ENCODE results near the gene PKP1.

The PKP1 gene

DNA sequence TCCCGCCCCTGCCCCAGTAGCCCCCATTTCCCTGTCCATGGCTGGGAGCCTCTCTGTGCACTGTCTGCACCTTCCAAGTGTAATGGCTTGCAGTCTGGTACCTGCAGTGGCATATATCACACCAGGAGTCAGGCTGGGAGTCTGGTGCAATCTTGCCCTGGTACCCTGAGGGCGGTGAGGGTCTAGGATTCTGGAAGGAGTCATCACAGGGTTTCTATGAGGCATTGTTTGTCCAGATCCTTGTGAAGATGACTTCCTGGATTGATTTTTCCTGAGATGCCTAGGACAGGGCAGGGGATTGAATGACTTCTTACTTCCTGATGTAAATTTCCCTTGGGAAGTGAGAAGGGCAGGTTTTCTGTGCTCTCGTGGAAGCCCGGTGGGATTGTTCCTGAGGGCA, 5.9 kb upstream of the PKP1 start:
- no peak overlapping the region for H3K4me3 ChIP-seq (ENCODE audit: low read depth, low read length)

DNA sequence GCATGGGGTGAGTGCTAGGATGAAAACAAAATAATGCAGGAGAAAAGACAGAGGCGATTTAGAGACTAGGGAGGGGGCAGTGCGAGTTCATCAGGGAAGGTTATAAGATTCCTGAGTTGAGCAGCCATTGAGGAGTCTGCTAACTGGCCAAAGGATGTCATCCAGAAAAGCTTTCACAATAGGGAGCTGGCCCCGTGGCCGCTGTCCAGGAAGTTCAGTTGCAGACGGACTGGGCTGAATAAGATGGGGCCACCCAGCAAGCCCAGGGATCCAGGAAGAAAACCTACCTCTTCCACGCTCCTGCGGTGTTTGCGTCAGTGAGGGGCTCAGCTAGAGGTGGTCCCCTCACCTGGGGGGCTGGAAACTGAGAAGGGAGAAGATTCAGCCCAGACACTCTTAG, 4.0 kb upstream of the PKP1 start:
- H3K4me3 ChIP-seq (ENCODE audit: low read depth, low read length): no peak overlapping the region

DNA sequence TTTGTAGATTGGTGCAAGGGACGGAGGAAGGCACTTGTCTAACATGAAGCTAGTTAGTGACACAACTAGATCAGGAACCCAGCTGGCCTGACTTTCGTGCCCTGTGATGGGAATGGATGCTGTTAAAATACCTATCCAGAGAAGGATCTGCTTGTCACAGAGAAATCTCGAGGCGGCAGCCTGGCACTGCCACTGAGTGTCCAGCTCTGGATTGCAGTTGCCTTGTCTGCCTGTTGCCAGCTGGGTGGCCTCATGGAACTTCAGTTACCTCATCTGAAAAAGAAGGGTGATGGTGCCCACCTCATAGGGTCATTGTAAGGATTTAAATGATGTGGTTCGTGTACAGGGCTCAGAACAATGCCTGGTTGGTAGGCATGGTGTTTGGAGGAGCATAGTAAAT, 2.4 kb upstream of the PKP1 start:
- no peak overlapping the region for H3K4me3 ChIP-seq (ENCODE audit: low read depth, low read length)

DNA sequence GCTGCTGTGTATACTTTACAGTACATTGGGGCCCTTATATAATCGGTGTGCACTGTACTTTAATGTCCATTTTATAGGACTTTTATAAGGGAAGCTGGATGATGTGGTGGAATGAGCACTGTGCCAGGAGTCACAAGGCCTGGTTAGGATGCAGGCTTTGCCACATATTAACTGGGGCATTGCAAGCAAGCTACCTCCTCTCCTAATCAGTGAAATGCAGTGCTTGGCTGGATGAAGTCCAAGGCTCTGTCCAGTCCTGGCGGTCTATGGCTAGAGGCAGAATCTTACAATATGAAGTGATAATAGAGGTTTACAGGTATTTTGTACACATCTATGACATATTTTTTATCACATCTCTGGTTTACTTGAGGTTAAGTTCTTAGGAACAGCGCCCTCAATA, 1.7 kb upstream of the PKP1 start:
- no peak overlapping the region for H3K4me3 ChIP-seq (ENCODE audit: low read depth, low read length)

DNA sequence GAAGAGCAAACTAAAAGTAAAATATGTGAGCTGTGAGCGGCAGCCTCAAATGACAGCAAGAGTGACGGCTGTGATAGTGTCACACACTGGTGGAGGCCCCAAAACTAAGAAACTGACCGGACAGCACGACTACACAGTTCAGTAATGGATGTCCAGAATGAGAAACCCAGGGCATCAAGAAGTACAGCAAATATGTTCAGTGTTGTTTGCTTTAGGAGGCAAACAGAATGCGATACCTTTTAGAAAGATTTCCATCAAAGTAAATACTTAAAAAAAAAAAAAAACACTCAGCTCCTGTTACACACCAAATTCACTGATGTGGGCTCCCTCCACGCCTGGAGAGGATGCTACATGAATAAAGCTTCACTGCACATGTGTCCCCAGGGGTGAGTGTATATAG, 1.1 kb upstream of the PKP1 start:
- no peak overlapping the region for H3K4me3 ChIP-seq (ENCODE audit: low read depth, low read length)

DNA sequence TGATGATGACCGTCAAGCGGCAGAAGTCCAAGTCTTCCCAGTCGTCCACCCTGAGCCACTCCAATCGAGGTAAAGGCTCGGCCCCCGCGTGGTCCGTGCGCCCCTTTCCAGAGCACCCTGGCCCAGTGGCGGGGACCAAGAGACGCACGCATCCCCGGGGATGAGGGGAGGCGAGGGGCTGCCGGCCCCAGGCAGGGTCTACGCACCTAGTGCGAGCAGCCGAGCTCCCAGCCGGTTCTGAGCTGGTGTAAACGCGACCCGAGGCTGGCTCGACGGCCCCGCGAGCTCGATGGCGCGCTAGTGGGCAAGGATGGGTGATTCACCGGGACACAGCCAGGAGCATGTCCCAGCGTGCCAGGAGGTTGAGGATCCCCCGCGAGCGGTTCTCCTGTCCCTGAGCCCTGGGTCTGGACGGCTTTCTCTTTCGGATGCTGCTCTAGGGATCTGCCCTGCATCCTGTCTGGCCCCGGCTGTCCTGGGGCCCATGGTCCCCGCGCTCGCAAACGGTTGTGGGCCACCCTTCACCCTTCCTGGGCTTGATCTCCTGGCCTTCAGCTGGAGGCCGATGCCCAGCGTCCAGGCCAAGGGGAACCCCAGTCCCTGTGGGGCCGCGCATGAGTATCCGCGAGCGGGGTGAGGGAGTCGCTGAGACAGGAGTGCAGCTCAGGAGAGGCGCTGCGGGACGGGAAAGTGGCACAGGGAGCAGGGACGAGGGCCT, 689 bp downstream of the PKP1 start:
- H3K4me3 ChIP-seq (ENCODE audit: low read depth, low read length): no peak overlapping the region

DNA sequence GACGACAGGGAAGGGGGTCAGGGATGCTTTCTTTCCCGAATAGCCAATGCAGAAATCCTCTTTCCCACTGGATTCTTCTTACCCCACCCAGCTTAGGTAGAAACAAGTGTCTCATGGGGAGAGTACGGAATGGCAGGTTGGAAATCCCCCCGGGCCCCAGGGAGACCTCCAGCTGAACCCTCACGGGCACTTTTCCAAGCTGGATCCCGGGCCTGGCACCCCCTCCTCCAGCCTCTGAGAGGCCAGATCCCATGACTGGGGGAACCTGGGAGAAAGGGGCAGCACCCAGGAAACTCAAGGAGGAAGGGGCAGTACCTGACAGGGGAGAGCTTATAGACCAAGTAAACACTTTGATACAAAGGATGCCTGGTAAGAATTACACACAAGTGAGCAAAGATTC, 1.3 kb downstream of the PKP1 start:
- H3K4me3 ChIP-seq (ENCODE audit: low read depth, low read length): no peak overlapping the region

DNA sequence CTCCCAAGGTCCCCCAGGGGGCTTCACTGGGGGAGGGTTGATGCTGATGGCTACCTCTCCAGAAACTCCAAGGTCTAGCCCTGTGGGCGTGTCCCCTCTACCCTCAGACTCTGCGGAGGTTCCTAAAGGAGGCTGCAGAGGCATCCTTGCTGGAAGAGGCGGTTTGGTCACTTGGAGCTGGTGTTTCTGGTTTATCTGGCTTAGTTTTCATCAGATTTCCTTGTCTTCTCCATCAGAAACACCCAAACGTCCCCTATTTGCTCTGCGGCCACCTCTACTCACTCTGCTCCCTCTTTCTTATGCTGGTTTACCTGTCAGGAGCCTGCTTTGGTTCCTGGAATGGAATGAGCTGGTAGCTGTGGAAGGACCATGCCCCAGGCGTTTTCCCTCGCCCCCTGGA, 2.5 kb downstream of the PKP1 start:
- no peak overlapping the region for H3K4me3 ChIP-seq (ENCODE audit: low read depth, low read length)

DNA sequence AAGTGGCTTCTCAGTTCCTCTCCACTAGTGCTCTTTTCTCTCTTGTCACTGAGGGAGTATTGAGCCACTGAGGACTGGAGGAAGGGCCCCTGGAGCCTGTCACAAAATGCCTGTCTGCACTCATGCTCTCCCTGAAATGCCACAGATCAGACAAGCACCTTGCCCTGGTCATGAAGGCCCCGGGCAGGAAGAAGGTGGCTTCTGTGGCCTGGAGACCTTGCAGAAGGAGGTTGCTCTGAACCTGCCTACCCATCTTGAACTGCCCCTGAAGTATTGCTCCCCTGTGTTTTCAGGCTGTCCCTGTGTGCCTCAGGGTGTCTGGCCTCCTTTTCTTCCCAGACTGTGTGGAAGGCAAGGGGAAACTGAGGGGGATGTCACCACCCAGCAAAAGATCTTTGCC, 3.1 kb downstream of the PKP1 start:
- no peak overlapping the region for H3K4me3 ChIP-seq (ENCODE audit: low read depth, low read length)

DNA sequence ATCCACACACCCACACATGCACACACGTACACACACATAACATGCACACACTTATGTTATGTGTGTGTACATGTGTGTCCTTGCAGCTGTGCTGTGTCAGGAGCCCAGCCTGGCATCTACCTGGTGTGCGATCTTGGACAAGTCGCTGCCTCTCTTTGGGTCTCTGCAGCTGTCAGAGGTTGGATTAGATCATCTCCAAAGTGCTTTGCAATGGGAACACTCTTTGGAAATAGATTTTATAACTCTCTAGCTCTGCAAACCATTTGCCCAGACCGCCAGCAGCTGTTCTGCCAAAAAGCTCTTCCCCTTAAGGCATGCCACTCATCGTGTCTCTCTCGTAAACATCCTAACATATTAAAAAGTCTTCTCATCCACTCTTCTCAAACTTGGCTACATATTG, 4.7 kb downstream of the PKP1 start:
- H3K4me3 ChIP-seq (ENCODE audit: low read depth, low read length): no peak overlapping the region

DNA sequence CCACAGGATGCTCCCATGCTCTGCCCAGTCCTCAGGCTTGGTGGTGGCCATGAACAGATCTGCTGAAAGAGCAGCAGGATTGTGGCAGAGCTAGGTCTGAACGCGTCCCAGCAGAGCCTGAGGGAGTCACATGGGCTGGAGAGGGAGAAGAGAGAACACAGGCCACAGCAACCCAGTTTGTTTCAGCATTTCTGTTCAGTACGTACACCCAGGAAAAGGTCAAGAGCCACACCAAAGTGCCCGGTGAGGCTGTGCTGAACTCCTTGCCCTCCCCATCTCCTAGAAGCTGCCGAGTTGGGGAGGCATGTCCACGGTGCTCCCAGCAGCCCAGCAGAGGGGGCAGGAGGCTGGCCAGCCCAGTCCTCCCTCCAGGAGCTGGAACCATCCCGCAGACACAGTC, 5.5 kb downstream of the PKP1 start:
- H3K4me3 ChIP-seq (ENCODE audit: low read depth, low read length): no peak overlapping the region

DNA sequence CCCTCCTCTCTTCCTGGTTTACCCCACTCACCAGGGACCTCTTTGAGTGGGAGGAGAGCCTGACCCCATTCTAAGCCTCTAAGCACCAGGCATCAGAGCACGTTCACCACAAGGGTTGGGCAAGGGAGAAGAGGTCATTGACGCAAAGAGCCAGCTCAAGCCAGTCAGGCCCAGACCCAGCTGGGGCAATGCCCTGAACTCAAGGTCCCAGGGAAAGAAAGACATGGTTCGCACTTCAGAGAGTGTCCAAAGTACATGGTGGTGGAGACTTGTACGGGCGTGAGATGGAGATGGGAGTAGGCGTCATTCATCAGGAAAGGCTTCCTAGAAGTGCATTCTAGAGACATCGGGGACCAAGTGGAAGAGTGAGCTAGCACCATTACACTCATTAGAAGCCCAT, 7.2 kb downstream of the PKP1 start:
- H3K4me3 ChIP-seq (ENCODE audit: low read depth, low read length): no peak overlapping the region

DNA sequence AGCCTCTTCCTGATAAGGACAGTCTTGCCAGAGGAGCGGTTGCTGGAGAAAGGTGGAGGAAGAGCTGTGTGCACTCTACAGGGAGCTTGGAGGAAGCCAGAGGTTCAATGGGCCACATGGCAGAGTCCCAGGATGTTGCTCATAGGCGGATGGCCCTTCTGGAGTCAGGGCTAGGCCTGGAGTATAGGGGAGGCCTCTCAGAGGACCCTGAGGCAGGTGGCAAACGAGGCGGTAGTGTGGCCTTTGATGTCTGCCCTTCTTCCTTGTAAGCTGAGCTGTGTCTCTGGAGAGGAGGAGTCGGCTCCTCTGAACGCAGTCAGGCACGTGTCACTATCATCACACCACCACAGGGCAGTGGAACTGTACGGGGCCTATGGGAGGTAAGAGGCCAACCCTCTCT, 8.6 kb downstream of the PKP1 start:
- H3K4me3 ChIP-seq (ENCODE audit: low read depth, low read length): no peak overlapping the region

DNA sequence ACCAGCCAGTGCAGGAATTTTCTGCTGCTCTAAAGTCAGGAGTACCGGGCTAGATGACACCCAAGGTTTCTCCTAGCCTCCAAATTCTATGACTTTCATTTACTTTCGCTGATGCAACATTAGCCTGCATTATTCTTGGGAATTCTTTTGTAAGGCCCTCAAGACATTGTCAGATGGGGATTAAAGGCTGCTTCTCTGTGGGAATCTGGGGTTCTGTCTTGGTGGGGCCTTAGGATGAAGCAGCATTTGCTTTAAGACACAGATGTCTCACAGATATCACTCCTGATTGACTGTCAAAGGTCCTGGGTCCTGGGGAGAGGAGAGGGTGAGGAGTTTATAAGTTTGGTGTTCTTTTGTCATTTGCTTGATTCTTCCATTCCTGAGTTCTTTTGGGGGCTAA, 11.6 kb downstream of the PKP1 start:
- no peak overlapping the region for H3K4me3 ChIP-seq (ENCODE audit: low read depth, low read length)

DNA sequence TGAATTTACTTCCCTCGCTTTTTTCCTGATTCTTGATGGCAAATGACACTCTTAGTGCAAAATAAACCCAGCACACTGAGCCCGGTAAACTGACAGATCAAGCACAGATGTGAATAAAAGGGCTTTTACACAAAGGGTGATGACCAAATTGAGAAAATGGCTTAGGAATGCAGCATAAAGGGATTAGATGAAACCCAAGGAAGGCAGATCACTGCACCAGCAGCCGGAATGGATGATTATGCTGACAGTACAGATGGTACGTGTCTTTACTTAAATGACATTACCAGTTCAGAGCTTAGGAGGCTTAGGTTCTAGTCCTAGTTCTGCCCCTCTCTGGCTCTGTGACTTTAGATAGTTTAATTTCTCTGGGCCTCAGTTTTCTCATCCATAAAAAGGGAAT, 12.0 kb downstream of the PKP1 start:
- H3K4me3 ChIP-seq (ENCODE audit: low read depth, low read length): no peak overlapping the region

DNA sequence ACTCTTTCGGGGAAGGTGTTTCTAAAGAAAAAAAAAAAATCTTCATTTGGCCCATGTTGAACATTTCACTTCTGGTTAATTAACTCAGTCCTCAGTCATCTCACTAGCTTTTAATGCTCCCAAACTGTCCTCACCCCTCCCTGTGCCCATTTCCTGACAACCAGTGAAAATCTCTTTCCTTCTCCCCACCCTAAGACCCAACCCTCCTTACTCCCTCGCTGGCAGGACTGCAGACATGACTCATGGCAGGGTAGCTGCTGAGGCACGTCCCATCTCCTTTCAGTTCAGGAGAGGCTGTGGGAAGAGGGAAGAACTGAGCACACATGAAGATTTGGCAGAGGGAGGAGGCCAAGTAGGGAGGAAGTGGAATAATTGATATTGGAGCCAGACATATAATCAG, 12.6 kb downstream of the PKP1 start:
- H3K4me3 ChIP-seq (ENCODE audit: low read depth, low read length): no peak overlapping the region

DNA sequence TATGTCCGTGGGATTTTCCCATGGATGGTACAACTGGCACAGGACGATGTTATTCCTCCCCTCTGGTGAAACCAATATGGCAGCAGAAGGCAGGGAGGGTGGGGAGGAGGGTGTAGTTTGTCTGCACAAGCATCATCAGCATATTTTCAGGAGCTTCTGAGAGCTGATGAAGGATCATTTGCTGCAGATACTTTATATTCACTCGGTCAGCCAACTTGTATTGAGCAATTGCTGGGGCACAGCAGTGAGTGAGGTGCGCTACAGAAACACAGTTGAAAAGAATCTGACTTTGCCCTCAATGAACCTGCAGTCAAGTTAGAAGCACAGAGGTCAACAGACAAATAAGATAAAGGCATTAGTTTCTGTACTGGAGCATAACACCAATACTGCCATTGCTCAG, 13.0 kb downstream of the PKP1 start:
- H3K4me3 ChIP-seq (ENCODE audit: low read depth, low read length): no peak overlapping the region

DNA sequence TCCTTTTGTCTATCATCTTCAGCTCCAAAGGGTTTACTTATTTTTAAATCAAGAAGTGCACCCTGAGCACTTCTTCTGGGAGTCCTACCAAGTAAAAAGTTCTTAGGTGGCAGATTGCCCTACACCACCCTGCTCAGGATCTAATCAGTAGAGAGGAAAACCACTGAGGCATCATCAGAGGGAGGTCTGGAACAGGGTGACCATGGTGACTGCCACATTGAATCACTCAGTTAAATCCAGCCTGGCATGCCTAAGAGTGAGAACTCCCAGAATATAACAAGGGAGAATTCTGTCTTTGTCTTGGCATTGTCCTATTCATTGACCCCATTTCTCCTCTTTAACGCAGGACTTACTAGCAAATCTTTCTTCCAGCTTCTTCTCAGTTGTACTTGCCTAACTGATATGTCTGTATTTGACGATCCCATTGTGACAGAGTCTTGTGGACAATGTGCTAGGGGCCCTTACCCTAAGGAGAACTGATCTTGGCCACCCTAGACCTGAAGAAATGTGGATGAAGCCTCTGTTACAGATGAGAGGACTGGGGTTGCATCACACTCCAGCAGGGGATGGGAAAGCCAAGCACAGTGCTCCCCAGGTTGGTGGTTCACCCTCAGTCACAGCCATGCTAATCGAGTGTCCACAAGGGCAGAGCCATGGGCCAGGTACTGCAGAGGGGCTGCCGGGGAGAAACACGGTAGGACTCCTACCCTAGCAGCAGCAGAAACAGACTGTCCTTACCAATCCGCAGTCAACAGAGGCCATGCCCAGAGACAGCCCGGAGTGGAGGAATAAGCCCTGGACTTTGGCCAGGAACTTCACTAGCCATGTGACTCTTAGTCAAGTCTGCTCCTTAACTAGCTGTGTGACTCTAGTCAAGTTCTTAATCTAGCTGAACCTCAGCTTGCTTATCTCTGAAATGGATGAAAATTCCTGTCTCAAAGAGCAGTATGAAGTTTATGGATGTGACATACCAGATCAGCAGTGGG, 15.4 kb downstream of the PKP1 start:
- no peak overlapping the region for H3K4me3 ChIP-seq (ENCODE audit: low read depth, low read length)

DNA sequence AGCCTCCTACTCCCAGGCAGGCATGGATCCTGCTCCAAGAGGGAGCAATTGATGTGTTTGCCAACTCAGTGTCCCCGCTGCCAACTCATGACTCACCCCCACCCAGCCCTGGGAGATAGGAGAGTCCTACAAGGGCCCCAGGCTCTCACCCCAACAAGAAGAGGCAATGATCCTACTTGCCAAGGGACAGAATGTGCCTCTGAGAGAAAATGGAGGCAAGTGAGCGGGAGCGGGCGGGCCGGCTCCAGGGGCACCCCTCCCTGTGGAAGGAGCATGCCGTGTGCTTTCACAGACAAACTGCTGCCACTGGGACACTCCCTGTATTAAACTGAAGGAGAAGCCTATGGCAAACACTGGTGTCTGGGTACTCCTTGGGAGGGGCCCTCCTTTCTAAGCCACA, 16.7 kb downstream of the PKP1 start:
- H3K4me3 ChIP-seq (ENCODE audit: low read depth, low read length): no peak overlapping the region

DNA sequence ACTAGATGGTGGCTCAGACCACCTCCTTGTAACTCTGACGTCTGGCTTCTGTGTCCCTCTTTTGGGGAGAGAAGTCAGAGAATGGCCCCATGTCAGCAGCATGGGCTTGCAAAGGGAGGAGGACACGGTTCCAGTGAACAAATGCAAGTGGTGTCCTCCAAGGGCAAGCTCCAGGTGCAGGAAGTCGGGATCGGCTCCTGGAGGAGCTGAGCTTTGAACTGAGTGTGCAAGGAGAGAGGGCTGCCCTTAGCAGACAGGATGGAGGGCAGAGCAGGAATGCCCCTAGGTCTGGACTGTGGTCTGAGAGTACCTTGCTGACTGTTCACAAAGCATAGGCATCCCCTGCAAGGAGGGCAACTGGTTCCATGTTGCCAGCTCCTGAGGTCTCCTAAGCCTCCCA, 17.3 kb downstream of the PKP1 start:
- H3K4me3 ChIP-seq (ENCODE audit: low read depth, low read length): no peak overlapping the region

DNA sequence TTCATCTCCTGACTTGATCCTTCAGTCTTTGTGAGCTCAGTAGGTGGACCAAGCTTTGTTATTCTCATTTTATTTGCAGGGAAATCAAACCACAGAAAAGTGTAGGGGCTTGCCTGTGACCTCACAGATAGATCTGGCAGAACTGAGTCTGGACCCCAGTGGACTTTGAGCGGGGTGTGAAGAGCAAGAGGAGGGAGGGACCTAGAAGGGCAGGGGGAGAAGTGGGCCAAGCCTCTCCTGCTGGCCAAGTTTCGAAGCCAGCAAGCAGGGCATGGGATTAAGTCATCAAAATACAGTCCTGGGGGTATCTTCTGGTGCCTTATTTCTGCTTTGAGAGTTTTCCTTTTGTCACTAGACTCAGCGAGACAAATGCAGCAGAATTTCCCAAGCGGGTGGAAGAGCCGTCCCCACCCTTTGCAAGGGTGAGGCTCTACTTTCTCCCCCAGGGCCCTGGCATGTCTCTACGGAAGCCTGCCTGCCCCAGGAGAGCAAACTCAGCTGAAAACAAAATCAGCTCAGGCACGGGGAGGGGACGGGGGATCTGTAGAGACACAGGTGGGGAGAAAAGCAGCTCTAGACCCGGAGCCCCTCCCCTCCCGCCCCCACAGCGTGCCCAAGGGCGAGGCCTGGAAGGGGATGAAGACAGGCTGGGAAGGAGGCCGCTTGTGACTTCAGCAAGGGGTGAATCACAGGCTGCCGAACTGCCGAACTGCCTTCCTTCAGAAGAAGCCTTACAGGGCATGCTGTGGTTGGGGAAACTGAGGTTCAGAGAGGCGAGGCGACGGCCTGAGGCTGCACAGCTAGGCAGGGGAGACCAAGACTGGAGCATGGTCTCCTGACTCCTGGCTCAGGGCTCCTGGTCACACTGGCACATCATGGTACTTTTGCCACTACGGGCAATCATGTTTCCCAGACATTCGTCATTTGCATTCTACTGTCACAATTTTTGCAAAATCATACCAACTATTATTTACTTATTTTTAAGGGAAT, 19.2 kb downstream of the PKP1 start:
- no peak overlapping the region for H3K4me3 ChIP-seq (ENCODE audit: low read depth, low read length)
